ENCODE measurements around the gene IFT57.
"Not testable (repeated sequence)": the region's sequence is repeated elsewhere in the genome, so short reads cannot be mapped to it uniquely, and the experiment has no call there.

IFT57 gene, protein sequence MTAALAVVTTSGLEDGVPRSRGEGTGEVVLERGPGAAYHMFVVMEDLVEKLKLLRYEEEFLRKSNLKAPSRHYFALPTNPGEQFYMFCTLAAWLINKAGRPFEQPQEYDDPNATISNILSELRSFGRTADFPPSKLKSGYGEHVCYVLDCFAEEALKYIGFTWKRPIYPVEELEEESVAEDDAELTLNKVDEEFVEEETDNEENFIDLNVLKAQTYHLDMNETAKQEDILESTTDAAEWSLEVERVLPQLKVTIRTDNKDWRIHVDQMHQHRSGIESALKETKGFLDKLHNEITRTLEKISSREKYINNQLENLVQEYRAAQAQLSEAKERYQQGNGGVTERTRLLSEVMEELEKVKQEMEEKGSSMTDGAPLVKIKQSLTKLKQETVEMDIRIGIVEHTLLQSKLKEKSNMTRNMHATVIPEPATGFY
- 25.0 to 73.8 (median 43.7) reads per million in 9 experiments for total RNA-seq

DNA sequence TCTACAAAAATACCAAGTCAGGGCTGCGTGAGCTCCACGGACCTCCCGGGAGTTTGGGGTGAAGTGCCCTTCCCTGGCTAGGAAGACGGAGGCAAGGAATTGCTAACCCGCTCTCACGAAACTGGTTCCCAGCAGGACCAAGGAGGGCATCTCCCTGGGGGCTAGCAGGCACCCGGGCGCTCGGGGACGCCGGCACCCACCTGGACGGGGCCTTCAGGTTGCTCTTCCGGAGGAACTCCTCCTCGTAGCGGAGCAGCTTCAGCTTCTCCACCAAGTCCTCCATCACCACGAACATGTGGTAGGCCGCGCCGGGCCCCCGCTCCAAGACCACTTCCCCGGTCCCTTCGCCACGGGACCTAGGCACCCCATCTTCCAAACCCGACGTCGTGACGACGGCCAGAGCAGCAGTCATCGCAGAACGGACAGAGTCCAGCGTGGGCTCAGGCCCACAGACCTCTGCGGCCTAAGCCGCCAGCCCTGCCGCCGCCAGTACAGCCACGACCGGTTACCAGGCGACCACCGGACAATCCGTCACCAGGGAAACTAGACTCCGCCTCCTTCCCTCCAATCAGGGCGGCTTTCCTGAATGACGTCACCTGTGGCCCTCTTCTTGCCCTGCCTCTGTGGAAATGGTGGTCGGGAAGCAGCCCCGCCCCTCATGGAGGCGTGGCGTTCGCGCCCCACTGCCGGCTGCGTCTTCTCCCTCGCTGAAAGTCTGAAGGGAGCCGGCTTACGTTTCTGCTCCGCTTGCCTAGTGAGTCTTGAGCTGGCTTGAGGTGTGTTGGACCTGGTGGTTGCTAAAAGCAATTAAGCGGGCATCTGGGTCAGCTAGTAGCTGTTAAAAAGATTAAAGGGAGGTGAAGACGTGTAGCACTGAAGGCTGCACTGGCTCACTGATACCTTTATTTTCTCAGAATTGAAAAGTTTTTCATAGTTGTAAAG is at the start of gene IFT57:
Gene IFT57, minus strand, starts transcription at position 514 of the 942 bp plus-strand sequence. Its CDS starts 102 bp downstream, at position 412.
- Mint-ChIP-seq H3K9me3 (no peaks in the 10 kb centered on the region), H3K27ac (peak within 1 kb of the TSS; percentile 100), H3K4me1 (ENCODE audit: low read depth in 2 of 2) (peaks cover 32 to 52% of the 10 kb centered on the region in 2 donors), H3K36me3 (ENCODE audit: insufficient read depth) (peaks cover 14% of the 10 kb centered on the region), H3K4me3 (peak within 1 kb of the TSS; percentile 98 to 99), H3K27me3 (no peaks in the 10 kb centered on the region)
- DNase-seq = peak; percentile 95 to 96 (median 95)
- ATAC-seq (replicated peaks) = peak; percentile 89

DNA sequence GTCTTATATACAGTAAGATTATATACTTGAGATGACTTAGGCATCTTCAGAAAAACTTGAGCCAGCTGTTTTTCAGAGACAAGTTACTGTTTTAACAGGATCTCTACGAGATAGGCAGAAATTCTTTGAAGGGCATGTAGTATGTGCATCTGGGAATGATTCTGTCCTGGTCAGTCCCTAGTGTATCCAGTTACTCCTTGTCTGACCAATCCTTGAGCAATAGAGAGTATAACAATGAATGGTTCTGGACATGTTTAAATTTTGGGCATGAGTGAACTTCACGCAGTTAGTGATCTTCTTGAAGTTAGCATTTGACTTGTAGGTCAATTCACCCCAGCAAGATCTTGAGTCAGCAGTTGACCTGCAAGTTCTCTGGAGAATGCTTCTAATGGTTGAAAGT is 49.4 kb upstream of the IFT57 start:
- ATAC-seq (replicated peaks) (no peak), DNase-seq (no peak)
- Mint-ChIP-seq H3K4me3 (no peak overlapping the region), H3K27ac (no peak overlapping the region), H3K4me1 (ENCODE audit: low read depth in 2 of 2) (peaks cover 0 to 4% of the 10 kb centered on the region in 2 donors), H3K9me3 (no peaks in the 10 kb centered on the region), H3K27me3 (no peaks in the 10 kb centered on the region), H3K36me3 (ENCODE audit: insufficient read depth) (peaks cover 2% of the 10 kb centered on the region)

DNA sequence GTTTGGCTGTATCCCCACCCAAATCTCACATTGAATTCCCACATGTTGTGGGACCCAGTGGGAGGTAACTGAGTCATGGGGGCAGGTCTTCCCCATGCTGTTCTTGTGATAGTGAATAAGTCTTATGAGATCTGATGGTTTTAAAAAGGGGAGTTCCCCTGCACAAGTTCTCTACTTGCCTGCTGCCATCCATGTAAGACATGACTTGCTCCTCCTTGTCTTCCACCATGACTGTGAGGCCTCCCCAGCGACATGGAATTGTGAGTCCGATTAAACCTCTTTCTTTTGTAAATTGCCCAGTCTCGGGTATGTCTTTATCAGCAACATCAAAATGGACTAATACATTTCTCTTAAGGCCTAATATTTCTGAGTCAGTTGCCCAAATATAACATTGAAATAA is 46.0 kb upstream of the IFT57 start:
- DNase-seq; H3K36me3 Mint-ChIP-seq (ENCODE audit: insufficient read depth); H3K4me3 Mint-ChIP-seq; H3K27ac Mint-ChIP-seq; H3K4me1 Mint-ChIP-seq (ENCODE audit: low read depth in 2 of 2); H3K9me3 Mint-ChIP-seq; ATAC-seq (replicated peaks); H3K27me3 Mint-ChIP-seq: not testable (repeated sequence)

DNA sequence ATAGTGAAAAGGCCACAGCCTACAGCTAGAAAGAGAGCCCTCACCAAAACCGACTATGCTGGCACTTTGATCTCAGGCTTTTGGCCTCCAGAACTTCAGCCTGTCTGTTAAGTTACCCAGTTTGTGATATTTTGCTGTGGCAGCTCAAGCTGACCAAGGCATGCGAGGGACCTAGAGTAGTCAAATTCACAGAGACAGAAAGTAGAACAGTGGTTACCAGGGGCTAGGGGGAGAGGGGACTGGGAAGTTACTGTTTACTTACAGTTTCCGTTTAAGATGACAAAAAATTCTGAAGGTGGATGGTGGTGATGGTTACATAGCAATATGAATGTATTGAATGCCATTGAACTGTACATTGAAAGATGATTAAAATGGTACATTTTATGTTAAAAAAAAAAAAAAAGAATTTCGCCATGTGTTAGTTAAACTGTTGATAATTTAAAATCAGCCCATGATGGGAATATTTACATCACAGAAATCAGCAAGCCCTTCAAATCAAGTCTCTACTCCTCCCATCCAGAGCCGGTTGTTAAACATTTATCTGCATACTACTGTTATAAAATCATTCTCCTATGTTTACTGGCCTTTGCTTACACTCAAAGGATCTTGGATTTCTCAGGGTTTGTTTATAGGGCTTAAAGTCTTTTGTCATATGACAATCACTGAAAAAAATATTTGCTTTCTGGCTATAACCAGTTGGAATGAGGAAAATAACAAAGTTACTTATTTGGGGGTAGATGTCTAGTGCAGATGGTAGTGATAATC is 42.5 kb upstream of the IFT57 start:
- not testable (repeated sequence) for H3K4me3 Mint-ChIP-seq; H3K27me3 Mint-ChIP-seq; H3K4me1 Mint-ChIP-seq (ENCODE audit: low read depth in 2 of 2); DNase-seq; H3K9me3 Mint-ChIP-seq; H3K36me3 Mint-ChIP-seq (ENCODE audit: insufficient read depth); ATAC-seq (replicated peaks)
- peak overlapping the region in 1 of 2 donors; percentile 35 for H3K27ac Mint-ChIP-seq

DNA sequence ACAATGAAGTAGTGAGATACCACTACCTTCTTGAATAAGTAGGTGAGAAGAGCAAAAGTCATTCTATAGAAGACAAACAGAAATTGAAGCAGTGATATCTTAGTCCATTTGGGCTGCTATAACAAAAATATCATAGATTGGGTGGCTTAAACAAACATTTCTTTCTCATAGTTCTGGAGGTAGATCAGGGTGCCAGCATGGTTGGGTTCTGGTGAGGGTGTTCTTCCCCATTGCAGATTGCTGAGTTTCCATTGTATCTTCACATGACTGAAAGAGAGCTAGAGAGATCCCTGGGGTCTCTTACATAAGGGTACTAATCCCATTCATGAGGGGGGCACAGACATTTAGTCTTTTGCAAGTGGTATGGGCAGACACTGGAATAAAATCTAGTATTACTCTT is 32.9 kb upstream of the IFT57 start:
- ATAC-seq (replicated peaks) = no peak
- no peak for DNase-seq
- no peaks in the 10 kb centered on the region for H3K36me3 Mint-ChIP-seq (ENCODE audit: insufficient read depth)
- H3K4me1 Mint-ChIP-seq (ENCODE audit: low read depth in 2 of 2) = no peaks in the 10 kb centered on the region
- no peak overlapping the region for H3K4me3 Mint-ChIP-seq
- H3K27ac Mint-ChIP-seq = no peak overlapping the region
- peaks cover 7 to 11% of the 10 kb centered on the region in 2 donors for H3K27me3 Mint-ChIP-seq
- no peaks in the 10 kb centered on the region for H3K9me3 Mint-ChIP-seq

DNA sequence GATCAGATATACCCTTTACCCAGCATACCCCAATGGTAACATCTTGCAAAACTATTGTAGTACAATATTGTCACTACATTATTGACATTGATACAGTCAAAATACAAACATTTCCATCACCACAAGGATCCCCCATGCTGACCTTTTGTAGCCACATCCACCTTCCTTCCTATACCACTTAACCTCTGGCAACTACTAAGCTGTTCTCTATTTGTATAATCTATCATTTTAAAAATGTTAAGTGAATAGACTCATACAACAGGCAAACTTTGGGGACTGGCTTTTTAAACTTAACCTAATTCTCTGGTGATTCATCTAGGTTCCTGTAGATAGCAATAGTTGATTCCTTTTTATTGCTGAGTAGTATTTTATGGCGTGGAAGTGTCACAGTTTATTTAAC is 29.6 kb upstream of the IFT57 start:
- H3K27ac Mint-ChIP-seq = no peak overlapping the region
- H3K36me3 Mint-ChIP-seq (ENCODE audit: insufficient read depth) = no peaks in the 10 kb centered on the region
- DNase-seq (no peak), ATAC-seq (replicated peaks) (no peak)
- peaks cover 7% of the 10 kb centered on the region in 2 donors for H3K27me3 Mint-ChIP-seq
- no peak overlapping the region for H3K4me3 Mint-ChIP-seq
- no peaks in the 10 kb centered on the region for H3K9me3 Mint-ChIP-seq
- no peaks in the 10 kb centered on the region for H3K4me1 Mint-ChIP-seq (ENCODE audit: low read depth in 2 of 2)

DNA sequence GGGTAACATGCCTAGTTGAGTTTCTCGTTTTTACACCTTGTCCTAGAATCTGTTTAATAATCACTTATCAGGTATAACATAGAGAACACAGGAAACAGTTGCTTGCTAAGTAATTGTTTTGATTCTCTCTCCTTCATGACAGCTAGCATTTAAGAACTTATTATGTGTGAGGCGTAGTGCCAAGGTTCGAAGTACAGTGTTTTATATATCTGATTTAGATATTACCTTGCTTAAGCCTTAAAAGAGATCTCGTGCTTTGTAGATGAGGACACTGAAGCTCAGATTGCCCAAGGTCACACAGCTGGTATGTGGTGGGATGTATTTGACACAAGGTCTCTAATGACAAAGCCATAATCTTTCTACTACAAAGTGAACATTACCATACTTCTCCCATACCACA is 29.0 kb upstream of the IFT57 start:
- no peak for DNase-seq
- Mint-ChIP-seq H3K36me3 (ENCODE audit: insufficient read depth) (no peaks in the 10 kb centered on the region), H3K4me3 (no peak overlapping the region), H3K9me3 (no peaks in the 10 kb centered on the region), H3K27ac (no peak overlapping the region), H3K27me3 (peaks cover 5 to 7% of the 10 kb centered on the region in 2 donors), H3K4me1 (ENCODE audit: low read depth in 2 of 2) (no peaks in the 10 kb centered on the region)
- no peak for ATAC-seq (replicated peaks)

DNA sequence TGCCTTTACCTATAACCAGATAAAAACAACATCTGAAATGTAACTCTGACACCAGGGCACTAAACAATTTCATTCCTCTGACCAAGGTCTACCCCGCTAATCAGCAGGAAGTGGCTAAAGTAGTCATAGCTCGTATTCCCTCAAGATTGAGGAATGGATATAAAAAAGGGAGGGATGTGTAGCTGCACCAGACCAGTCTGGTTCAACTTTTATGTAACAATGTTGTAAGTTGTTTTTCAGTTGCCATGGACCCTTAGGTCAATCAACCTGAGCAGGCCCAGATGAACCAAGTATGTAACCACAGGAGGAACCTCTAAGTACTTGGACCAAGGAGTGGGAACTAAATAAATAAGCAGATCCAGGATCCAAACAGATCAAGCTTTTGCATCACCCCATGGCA is 28.4 kb upstream of the IFT57 start:
- Mint-ChIP-seq H3K27me3 (peaks cover 5 to 7% of the 10 kb centered on the region in 2 donors), H3K27ac (no peak overlapping the region), H3K36me3 (ENCODE audit: insufficient read depth) (no peaks in the 10 kb centered on the region), H3K9me3 (no peaks in the 10 kb centered on the region), H3K4me1 (ENCODE audit: low read depth in 2 of 2) (no peaks in the 10 kb centered on the region), H3K4me3 (no peak overlapping the region)
- DNase-seq (no peak), ATAC-seq (replicated peaks) (no peak)

DNA sequence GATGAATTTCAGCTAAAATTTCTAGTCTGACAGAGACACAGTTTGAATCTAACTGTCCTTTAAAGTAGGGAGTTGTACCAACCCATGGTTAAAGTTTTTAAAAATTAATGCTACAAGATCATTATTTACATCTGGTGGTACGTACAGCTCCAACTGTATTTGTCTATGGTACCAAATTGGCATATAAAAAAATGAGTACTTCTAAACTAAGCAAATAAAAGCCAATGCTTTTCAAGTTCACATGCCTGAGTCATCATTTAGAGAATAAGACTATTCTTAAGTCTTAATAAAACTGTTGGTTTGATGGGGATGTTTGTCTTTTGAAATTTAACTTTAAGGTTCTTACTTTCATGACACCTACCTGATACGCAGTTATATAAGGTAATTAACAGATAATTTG is 21.0 kb upstream of the IFT57 start:
- H3K4me3 Mint-ChIP-seq = no peak overlapping the region

DNA sequence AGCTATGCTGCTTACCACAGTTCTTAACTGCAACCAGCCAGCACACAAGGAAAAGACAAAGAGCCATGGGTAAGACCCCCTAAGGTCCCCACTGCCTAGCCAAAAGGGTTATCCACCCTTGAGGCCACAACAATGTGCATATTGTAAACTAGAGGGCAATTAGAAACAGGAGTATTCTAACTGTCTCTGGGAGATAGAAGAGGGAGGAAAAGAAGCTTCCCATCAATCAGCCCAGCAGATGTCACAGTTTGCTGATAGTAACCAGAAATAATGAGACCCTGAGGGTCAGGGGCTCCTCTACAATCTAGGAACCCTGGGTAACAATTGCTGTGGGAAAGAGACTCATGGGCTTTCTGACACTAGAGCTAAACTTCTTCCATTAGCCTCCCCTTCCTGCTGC is 20.6 kb upstream of the IFT57 start:
- DNase-seq (no peak), ATAC-seq (replicated peaks) (no peak)
- Mint-ChIP-seq H3K36me3 (ENCODE audit: insufficient read depth) (no peaks in the 10 kb centered on the region), H3K27ac (no peak overlapping the region), H3K4me3 (no peak overlapping the region), H3K4me1 (ENCODE audit: low read depth in 2 of 2) (no peaks in the 10 kb centered on the region), H3K9me3 (no peaks in the 10 kb centered on the region), H3K27me3 (no peaks in the 10 kb centered on the region)

More for the DNA sequence above, 21.0 kb upstream of the IFT57 start:
- Mint-ChIP-seq H3K27me3 (no peaks in the 10 kb centered on the region), H3K27ac (no peak overlapping the region), H3K36me3 (ENCODE audit: insufficient read depth) (no peaks in the 10 kb centered on the region), H3K9me3 (no peaks in the 10 kb centered on the region), H3K4me1 (ENCODE audit: low read depth in 2 of 2) (no peaks in the 10 kb centered on the region)
- DNase-seq = no peak
- ATAC-seq (replicated peaks) = no peak

DNA sequence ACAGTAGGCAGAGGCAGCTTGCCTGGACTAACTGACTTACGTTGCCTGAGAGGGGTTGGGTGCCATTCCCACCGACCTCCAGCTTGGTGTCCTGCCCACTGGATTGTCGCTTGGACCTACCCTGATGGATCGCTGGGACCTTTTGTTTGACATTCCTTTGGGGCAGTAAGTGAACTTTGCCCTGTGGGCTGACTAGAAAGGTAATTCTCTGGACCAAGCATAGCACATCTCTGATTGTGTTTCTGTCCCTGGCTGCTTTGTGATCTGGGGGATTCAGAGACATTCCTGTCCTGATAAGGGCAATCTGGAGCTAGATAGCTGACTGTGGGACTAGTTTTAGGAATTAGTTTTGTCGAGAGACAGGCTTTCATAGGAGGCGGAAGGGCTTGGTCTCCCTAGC is 19.5 kb upstream of the IFT57 start:
- ATAC-seq (replicated peaks) = no peak
- Mint-ChIP-seq H3K9me3 (no peaks in the 10 kb centered on the region), H3K27me3 (no peaks in the 10 kb centered on the region)

DNA sequence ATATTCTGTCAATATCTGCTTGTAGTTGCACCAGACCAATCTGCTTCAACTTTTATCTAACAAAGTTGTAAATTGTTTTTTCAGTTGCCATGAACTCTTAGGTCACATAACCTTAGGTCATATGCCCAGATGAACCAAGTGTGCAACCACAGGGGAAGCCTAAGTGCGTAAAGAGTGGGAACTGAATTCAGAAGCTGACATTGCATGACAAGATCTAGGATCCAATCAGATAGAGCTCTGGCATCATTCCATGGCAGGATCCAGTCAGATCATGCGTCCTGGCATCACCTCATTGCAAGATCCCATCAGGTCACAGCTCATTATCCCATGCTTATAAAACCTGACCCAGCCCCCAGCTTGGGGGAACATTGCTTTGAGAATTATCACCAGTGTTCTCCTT is 18.9 kb upstream of the IFT57 start:
- no peaks in the 10 kb centered on the region for H3K9me3 Mint-ChIP-seq
- no peaks in the 10 kb centered on the region for H3K36me3 Mint-ChIP-seq (ENCODE audit: insufficient read depth)
- DNase-seq (no peak), ATAC-seq (replicated peaks) (no peak)
- H3K27ac Mint-ChIP-seq = no peak overlapping the region
- H3K4me3 Mint-ChIP-seq = no peak overlapping the region
- H3K4me1 Mint-ChIP-seq (ENCODE audit: low read depth in 2 of 2) = no peaks in the 10 kb centered on the region
- H3K27me3 Mint-ChIP-seq = no peaks in the 10 kb centered on the region

More for the DNA sequence above, 19.5 kb upstream of the IFT57 start:
- Mint-ChIP-seq H3K36me3 (ENCODE audit: insufficient read depth) (no peaks in the 10 kb centered on the region), H3K4me1 (ENCODE audit: low read depth in 2 of 2) (no peaks in the 10 kb centered on the region), H3K27ac (no peak overlapping the region), H3K4me3 (no peak overlapping the region)
- no peak for DNase-seq

DNA sequence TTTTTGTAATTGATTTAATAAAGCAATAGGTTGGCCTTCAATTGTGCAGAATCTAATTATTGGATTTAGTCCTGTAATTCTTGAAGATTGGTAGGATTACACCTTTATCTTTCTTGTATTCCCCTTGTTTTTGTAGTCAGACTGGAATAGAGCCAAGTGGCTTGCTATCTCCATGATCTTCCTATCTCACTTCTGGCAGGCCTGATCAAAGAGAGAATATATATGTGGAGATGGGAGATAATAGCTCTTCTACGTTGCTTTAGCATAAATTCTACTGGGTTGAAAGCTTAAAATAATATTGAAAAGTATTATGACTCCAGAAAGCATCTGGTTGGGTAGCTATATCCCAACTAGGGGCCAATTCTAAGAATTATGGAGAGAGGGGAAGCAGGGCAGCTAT is 16.9 kb upstream of the IFT57 start:
- H3K27ac Mint-ChIP-seq = no peak overlapping the region
- no peaks in the 10 kb centered on the region for H3K9me3 Mint-ChIP-seq
- H3K36me3 Mint-ChIP-seq (ENCODE audit: insufficient read depth) = no peaks in the 10 kb centered on the region
- H3K4me3 Mint-ChIP-seq = no peak overlapping the region
- ATAC-seq (replicated peaks) (no peak), DNase-seq (no peak)
- H3K4me1 Mint-ChIP-seq (ENCODE audit: low read depth in 2 of 2) = no peaks in the 10 kb centered on the region
- H3K27me3 Mint-ChIP-seq = no peaks in the 10 kb centered on the region

All from effector memory CD8-positive, alpha-beta T cell (primary cell).